Ishikawa (cell line): ENCODE results near the gene RUSC1.

Source experiments
- EP300 ChIP-seq: IDR thresholded peaks from 2 replicates; pipeline ENCODE4 v1.6.1; 2012; ENCODE audit warnings: borderline replicate concordance
- NFIC ChIP-seq: IDR thresholded peaks from 2 replicates; pipeline ENCODE4 v1.6.1; 2012
- TAF1 ChIP-seq: IDR thresholded peaks from 2 replicates; pipeline ENCODE4 v1.6.1; 2012; ENCODE audit warnings: low read depth, mild to moderate bottlenecking
- TF ChIP-seq, protein P1 (sequence below): IDR thresholded peaks from 2 replicates; pipeline ENCODE4 v1.6.1; 2012
- TF ChIP-seq, protein P2 (sequence below): IDR thresholded peaks from 2 replicates; pipeline ENCODE4 v1.6.1; 2012
- TF ChIP-seq, protein P3 (sequence below): IDR thresholded peaks from 2 replicates; pipeline ENCODE4 v1.6.1; 2012; ENCODE audit warnings: low read depth, mild to moderate bottlenecking

DNA sequence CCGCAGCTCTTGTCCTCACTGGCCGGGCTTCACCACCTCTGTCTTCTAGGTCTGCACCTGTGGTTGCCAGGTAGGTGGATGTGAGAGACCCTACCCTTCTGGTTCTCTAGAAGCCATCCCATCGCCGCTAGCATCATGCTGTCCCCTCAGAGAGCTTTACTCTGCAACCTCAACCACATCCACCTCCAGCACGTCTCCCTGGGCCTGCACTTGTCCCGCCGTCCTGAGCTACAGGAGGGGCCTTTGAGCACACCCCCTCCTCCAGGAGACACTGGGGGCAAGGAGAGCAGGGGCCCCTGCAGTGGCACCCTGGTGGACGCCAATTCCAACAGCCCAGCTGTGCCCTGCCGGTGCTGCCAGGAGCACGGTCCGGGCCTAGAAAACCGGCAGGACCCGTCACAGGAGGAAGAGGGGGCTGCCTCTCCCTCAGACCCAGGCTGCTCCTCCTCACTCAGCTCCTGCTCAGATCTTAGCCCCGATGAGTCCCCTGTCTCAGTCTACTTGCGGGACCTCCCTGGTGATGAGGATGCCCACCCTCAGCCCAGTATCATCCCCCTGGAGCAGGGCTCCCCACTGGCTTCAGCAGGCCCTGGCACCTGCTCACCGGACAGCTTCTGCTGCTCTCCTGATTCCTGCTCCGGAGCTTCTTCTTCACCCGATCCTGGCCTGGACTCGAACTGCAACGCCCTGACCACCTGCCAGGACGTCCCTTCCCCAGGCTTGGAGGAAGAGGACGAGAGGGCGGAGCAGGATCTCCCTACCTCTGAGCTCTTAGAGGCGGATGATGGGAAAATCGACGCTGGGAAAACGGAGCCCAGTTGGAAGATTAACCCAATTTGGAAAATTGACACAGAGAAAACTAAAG is 1.2 kb downstream of the RUSC1 start:
- TF ChIP-seq TAF1: no peak
- TF ChIP-seq, protein P1, sequence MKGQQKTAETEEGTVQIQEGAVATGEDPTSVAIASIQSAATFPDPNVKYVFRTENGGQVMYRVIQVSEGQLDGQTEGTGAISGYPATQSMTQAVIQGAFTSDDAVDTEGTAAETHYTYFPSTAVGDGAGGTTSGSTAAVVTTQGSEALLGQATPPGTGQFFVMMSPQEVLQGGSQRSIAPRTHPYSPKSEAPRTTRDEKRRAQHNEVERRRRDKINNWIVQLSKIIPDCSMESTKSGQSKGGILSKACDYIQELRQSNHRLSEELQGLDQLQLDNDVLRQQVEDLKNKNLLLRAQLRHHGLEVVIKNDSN: no peak
- no peak for TF ChIP-seq EP300
- TF ChIP-seq NFIC: no peak
- TF ChIP-seq, protein P2, sequence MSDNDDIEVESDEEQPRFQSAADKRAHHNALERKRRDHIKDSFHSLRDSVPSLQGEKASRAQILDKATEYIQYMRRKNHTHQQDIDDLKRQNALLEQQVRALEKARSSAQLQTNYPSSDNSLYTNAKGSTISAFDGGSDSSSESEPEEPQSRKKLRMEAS: no peak
- TF ChIP-seq, protein P3, sequence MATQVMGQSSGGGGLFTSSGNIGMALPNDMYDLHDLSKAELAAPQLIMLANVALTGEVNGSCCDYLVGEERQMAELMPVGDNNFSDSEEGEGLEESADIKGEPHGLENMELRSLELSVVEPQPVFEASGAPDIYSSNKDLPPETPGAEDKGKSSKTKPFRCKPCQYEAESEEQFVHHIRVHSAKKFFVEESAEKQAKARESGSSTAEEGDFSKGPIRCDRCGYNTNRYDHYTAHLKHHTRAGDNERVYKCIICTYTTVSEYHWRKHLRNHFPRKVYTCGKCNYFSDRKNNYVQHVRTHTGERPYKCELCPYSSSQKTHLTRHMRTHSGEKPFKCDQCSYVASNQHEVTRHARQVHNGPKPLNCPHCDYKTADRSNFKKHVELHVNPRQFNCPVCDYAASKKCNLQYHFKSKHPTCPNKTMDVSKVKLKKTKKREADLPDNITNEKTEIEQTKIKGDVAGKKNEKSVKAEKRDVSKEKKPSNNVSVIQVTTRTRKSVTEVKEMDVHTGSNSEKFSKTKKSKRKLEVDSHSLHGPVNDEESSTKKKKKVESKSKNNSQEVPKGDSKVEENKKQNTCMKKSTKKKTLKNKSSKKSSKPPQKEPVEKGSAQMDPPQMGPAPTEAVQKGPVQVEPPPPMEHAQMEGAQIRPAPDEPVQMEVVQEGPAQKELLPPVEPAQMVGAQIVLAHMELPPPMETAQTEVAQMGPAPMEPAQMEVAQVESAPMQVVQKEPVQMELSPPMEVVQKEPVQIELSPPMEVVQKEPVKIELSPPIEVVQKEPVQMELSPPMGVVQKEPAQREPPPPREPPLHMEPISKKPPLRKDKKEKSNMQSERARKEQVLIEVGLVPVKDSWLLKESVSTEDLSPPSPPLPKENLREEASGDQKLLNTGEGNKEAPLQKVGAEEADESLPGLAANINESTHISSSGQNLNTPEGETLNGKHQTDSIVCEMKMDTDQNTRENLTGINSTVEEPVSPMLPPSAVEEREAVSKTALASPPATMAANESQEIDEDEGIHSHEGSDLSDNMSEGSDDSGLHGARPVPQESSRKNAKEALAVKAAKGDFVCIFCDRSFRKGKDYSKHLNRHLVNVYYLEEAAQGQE: no peak
